IMR-90 (cell line): ENCODE results near the gene TENM3. TPM values are rescaled to one million over a fixed set of nuclear protein-coding genes. Genes with fewer than 3 reads are reported as not detected.

Experiments used
- ATAC-seq: fragments of 200-7000 bp; cut with Tn5 transposase; 2 replicates; pipeline ENCODE4 v1.9.1; 2020; ENCODE audit warnings: low read depth, mild to moderate bottlenecking, moderate library complexity
- BruUV-seq: library from RNA; stranded (reverse); fragments of 400-500 nt; replicated peaks from 2 replicates; lab custom pipeline; 2021; lab: Mats Ljungman, UMichigan
- CTCF ChIA-PET: fragments of 300-600 bp; formaldehyde crosslinking; extraction: SDS; loops from one replicate; lab custom pipeline; 2021; ENCODE audit warnings: antibody characterized with exemption; lab: Yijun Ruan, JAX
- POLR2A ChIA-PET: fragments of 300-600 bp; sonication (Branson Sonifier 250); formaldehyde crosslinking; loops from one replicate; lab custom pipeline; 2022; ENCODE audit warnings: antibody characterized with exemption; ENCODE audit not compliant: unreplicated experiment; lab: Charles Lee
- DNase-seq: peaks from one replicate; pipeline ENCODE4 v3.0.0; 2013
- H2AFZ ChIP-seq: replicated peaks from 2 replicates; pipeline ENCODE3; 2013; ENCODE audit warnings: low read length, mild to moderate bottlenecking; ENCODE audit not compliant: poor library complexity
- H2AK5ac ChIP-seq: 2 replicates; pipeline ENCODE4 v1.6.1; 2013; ENCODE audit warnings: low read depth, low read length, inconsistent platforms
- H2AK9ac ChIP-seq: replicated peaks from 2 replicates; pipeline ENCODE3; 2013; ENCODE audit warnings: mild to moderate bottlenecking, low read depth, low read length, moderate library complexity; ENCODE audit not compliant: poor library complexity
- H2BK120ac ChIP-seq: 2 replicates; pipeline ENCODE4 v1.6.1; 2013; ENCODE audit warnings: low read depth, low read length, inconsistent platforms
- H2BK15ac ChIP-seq: 3 replicates; pipeline ENCODE4 v1.6.1; 2013; ENCODE audit warnings: low read depth, low read length, inconsistent platforms
- H2BK20ac ChIP-seq: 2 replicates; pipeline ENCODE4 v1.6.1; 2013; ENCODE audit warnings: low read depth, mild to moderate bottlenecking, inconsistent platforms, low read length, moderate library complexity
- H2BK5ac ChIP-seq: 2 replicates; pipeline ENCODE4 v1.6.1; 2013; ENCODE audit warnings: mild to moderate bottlenecking, low read depth, low read length, inconsistent platforms; ENCODE audit not compliant: poor library complexity, severe bottlenecking
- H3K14ac ChIP-seq: replicated peaks from 2 replicates; pipeline ENCODE4 v1.6.1; 2013; ENCODE audit warnings: low read depth, low read length, inconsistent platforms
- H3K18ac ChIP-seq: 2 replicates; pipeline ENCODE4 v1.6.1; 2013; ENCODE audit warnings: low read depth, low read length, control low read depth
- H3K23ac ChIP-seq: 2 replicates; pipeline ENCODE4 v1.6.1; 2013; ENCODE audit warnings: low read depth, low read length, inconsistent platforms
- H3K27ac ChIP-seq: 2 replicates; pipeline ENCODE4 v1.5.1; 2013; ENCODE audit warnings: mild to moderate bottlenecking, control low read depth, low read length; ENCODE audit not compliant: insufficient read depth
- H3K27me3 ChIP-seq: 2 replicates; pipeline ENCODE4 v1.6.1; 2013; ENCODE audit warnings: low read length; ENCODE audit not compliant: control insufficient read depth, insufficient read depth
- H3K36me3 ChIP-seq: 2 replicates; pipeline ENCODE4 v1.6.1; 2013; ENCODE audit warnings: low read length, mixed read lengths; ENCODE audit not compliant: control insufficient read depth, insufficient read depth
- H3K4ac ChIP-seq: 2 replicates; pipeline ENCODE4 v1.6.1; 2013; ENCODE audit warnings: low read depth, low read length, inconsistent platforms
- H3K4me1 ChIP-seq: 2 replicates; pipeline ENCODE4 v1.6.1; 2013; ENCODE audit warnings: low read length, mixed read lengths; ENCODE audit not compliant: control insufficient read depth, insufficient read depth
- H3K4me2 ChIP-seq: 2 replicates; pipeline ENCODE4 v1.6.1; 2013; ENCODE audit warnings: low read depth, mild to moderate bottlenecking, control low read depth, low read length, moderate library complexity
- H3K4me3 ChIP-seq: 2 replicates; pipeline ENCODE4 v1.5.1; 2013; ENCODE audit warnings: low read depth, mild to moderate bottlenecking, control low read depth, low read length, moderate library complexity; ENCODE audit not compliant: insufficient read depth
- H3K56ac ChIP-seq: 2 replicates; pipeline ENCODE4 v1.6.1; 2013; ENCODE audit warnings: low read length, inconsistent platforms; ENCODE audit not compliant: insufficient read depth; ENCODE audit errors: extremely low read depth
- H3K79me1 ChIP-seq, 2 experiments: 2 replicates each; pipeline ENCODE4 v1.6.1; 2013; ENCODE audit warnings: low read length in 2 of 2, inconsistent platforms in 1 of 2, low read depth in 1 of 2
- H3K9ac ChIP-seq: 2 replicates; pipeline ENCODE4 v1.6.1; 2013; ENCODE audit warnings: low read depth, low read length, control low read depth
- H3K9me1 ChIP-seq: 2 replicates; pipeline ENCODE4 v1.6.1; 2013; ENCODE audit warnings: low read length, inconsistent platforms; ENCODE audit not compliant: insufficient read depth
- H3K9me3 ChIP-seq: 2 replicates; pipeline ENCODE4 v1.6.1; 2013; ENCODE audit warnings: low read length; ENCODE audit not compliant: control insufficient read depth, insufficient read depth
- H4K20me1 ChIP-seq: 2 replicates; pipeline ENCODE4 v1.6.1; 2013; ENCODE audit warnings: low read length, inconsistent platforms; ENCODE audit not compliant: insufficient read depth
- H4K5ac ChIP-seq: 2 replicates; pipeline ENCODE4 v1.6.1; 2013; ENCODE audit warnings: mild to moderate bottlenecking, low read depth, low read length, control low read depth
- H4K8ac ChIP-seq, 2 experiments: 2 replicates each; pipeline ENCODE4 v1.6.1; 2013; ENCODE audit warnings: low read depth in 2 of 2, low read length in 2 of 2, control low read depth in 1 of 2, inconsistent platforms in 1 of 2
- H4K91ac ChIP-seq: 2 replicates; pipeline ENCODE4 v1.6.1; 2013; ENCODE audit warnings: low read depth, low read length, inconsistent platforms; ENCODE audit not compliant: insufficient read depth
- BHLHE40 ChIP-seq: fragments of 150-350 bp; IDR thresholded peaks from 2 replicates; pipeline ENCODE4 v1.6.1; 2016; ENCODE audit warnings: mild to moderate bottlenecking, low read depth, low read length
- CEBPB ChIP-seq: IDR thresholded peaks from 2 replicates; pipeline ENCODE4 v1.6.1; 2012; ENCODE audit warnings: low read depth, low read length, improper control_type of control experiment
- CHD1 ChIP-seq: IDR thresholded peaks from 2 replicates; pipeline ENCODE4 v1.6.1; 2012; ENCODE audit warnings: low read depth, low read length, improper control_type of control experiment
- CTCF ChIP-seq: conservative IDR thresholded peaks from 2 replicates; pipeline ENCODE4 v1.5.1; 2012; ENCODE audit warnings: mild to moderate bottlenecking, low read depth, low read length, improper control_type of control experiment
- FOS ChIP-seq: fragments of 150-350 bp; IDR thresholded peaks from 2 replicates; pipeline ENCODE4 v1.6.1; 2016; ENCODE audit warnings: low read depth, low read length
- MAFK ChIP-seq: IDR thresholded peaks from 2 replicates; pipeline ENCODE4 v1.6.1; 2012; ENCODE audit warnings: low read depth, low read length, improper control_type of control experiment
- MAZ ChIP-seq: IDR thresholded peaks from 2 replicates; pipeline ENCODE4 v1.6.1; 2012; ENCODE audit warnings: low read depth, mild to moderate bottlenecking, low read length, improper control_type of control experiment, moderate library complexity, borderline replicate concordance
- MXI1 ChIP-seq: IDR thresholded peaks from 2 replicates; pipeline ENCODE4 v1.6.1; 2012; ENCODE audit warnings: low read depth, mild to moderate bottlenecking, low read length, moderate library complexity, borderline replicate concordance
- NFE2L2 ChIP-seq: fragments of 150-350 bp; IDR thresholded peaks from 2 replicates; pipeline ENCODE4 v1.6.1; 2016; ENCODE audit warnings: low read depth, mild to moderate bottlenecking, low read length
- POLR2A ChIP-seq: IDR thresholded peaks from 2 replicates; pipeline ENCODE4 v1.6.1; 2012; ENCODE audit warnings: mild to moderate bottlenecking, low read depth, low read length
- RAD21 ChIP-seq: IDR thresholded peaks from 2 replicates; pipeline ENCODE4 v1.6.1; 2012; ENCODE audit warnings: low read length, improper control_type of control experiment
- RCOR1 ChIP-seq: IDR thresholded peaks from 2 replicates; pipeline ENCODE4 v1.6.1; 2012; ENCODE audit warnings: mild to moderate bottlenecking, low read length, improper control_type of control experiment; ENCODE audit not compliant: insufficient replicate concordance
- RFX5 ChIP-seq: IDR thresholded peaks from 2 replicates; pipeline ENCODE4 v1.8.0; 2012; ENCODE audit warnings: low read depth, mild to moderate bottlenecking, low read length, moderate library complexity
- SMC3 ChIP-seq: fragments of 150-350 bp; IDR thresholded peaks from 2 replicates; pipeline ENCODE4 v1.6.1; 2016; ENCODE audit warnings: low read depth, mild to moderate bottlenecking, antibody characterized with exemption, low read length, moderate library complexity
- USF2 ChIP-seq: fragments of 150-350 bp; IDR thresholded peaks from 2 replicates; pipeline ENCODE4 v1.6.1; 2017; ENCODE audit warnings: mild to moderate bottlenecking, antibody characterized with exemption, low read length, low read depth
- WGBS, 2 experiments: methylation state at CpG; one replicate each; pipeline versions ENCODE4 v1.1.5 to v1.1.7; 2013; ENCODE audit warnings: missing lambda C conversion rate in 2 of 2; ENCODE audit not compliant: insufficient read length in 1 of 2; ENCODE audit errors: extremely low coverage in 2 of 2; 5-methylcytosine and 5-hydroxymethylcytosine counted together
- dilution Hi-C: fragments of 300-500 bp; cut with HindIII; formaldehyde crosslinking; loops from one replicate; pipeline ENCODE4 v1.14.3; 2018; ENCODE audit warnings: low sequenced_read_pairs; ENCODE audit not compliant: unreplicated experiment
- in situ Hi-C: fragments of 300-500 bp; cut with MboI; formaldehyde crosslinking; loops from 3 replicates; pipeline ENCODE4 v1.14.3; 2019; ENCODE audit warnings: low sequenced_read_pairs, inconsistent platforms, mixed read lengths
- intact Hi-C: fragments of 100-400 bp; cut with micrococcal nuclease; formaldehyde crosslinking; loops from 2 replicates; pipeline ENCODE4 v1.10.0; 2022
- polyA plus RNA-seq, 3 experiments: library from polyadenylated mRNA; depleted of rRNA; stranded (reverse); fragments of >200 nt; gene quantifications; 2 replicates each; pipeline ENCODE4 v1.2.3, GENCODE V29; 2012; ENCODE audit warnings: low replicate concordance in 1 of 3
- total RNA-seq: library from RNA; depleted of rRNA; stranded (reverse); fragments of >200 nt; gene quantifications from 2 replicates; pipeline ENCODE4 v1.2.3, GENCODE V29; 2012
- TF ChIP-seq, protein P1 (sequence below): fragments of 150-350 bp; IDR thresholded peaks from 2 replicates; pipeline ENCODE4 v1.6.1; 2016; ENCODE audit warnings: low read depth, mild to moderate bottlenecking, low read length, moderate library complexity, borderline replicate concordance

Gene TENM3
- total and polyA plus RNA-seq, 2 of the 4 experiments (the other 2 are of a cell fraction): 29.9 to 173 TPM

GRCh38 chr4:182384631-182385091 lies 141.5 kb downstream of the TENM3 start:
- Histone ChIP-seq H2AK9ac (no peak overlapping the region), H3K4me2 (no peak overlapping the region; the same call in 1 of the 2 replicates), H4K91ac (no peak overlapping the region), H3K4me1 (no peaks in the 10 kb centered on the region; the same call in 1 of the 2 replicates), H3K4ac (no peak overlapping the region), H2BK15ac (no peak overlapping the region), H4K8ac (no peak overlapping the region), H3K9me1 (no peaks in the 10 kb centered on the region; the same call in 1 of the 2 replicates), H4K5ac (no peak overlapping the region), H3K56ac (no peak overlapping the region), H2AK5ac (no peak overlapping the region), H3K9me3 (no peaks in the 10 kb centered on the region), H3K27ac (no peak overlapping the region), H2BK5ac (no peak overlapping the region), H4K20me1 (no peaks in the 10 kb centered on the region), H2BK120ac (no peak overlapping the region), H3K14ac (no peak overlapping the region), H3K27me3 (no peaks in the 10 kb centered on the region), H3K79me1 (no peaks in the 10 kb centered on the region), H3K9ac (no peak overlapping the region), H3K4me3 (no peak overlapping the region), H2AFZ (no peak overlapping the region), H3K36me3 (no peaks in the 10 kb centered on the region), H2BK20ac (no peak overlapping the region), H3K23ac (no peak overlapping the region), H3K18ac (no peak overlapping the region; the same call in 1 of the 2 replicates)
- intact Hi-C loops (no loop called here), in situ Hi-C loops (no loop called here), dilution Hi-C loops (no loop called here)
- peak; percentile 20 for DNase-seq
- BruUV-seq: no TSS peak
- no peak for ATAC-seq
- WGBS, 2 experiments: no CpG with 5 or more reads among the region's 6 CpGs
- CTCF ChIA-PET: no interaction called here
- TF ChIP-seq CEBPB (no peak), FOS (no peak), MAFK (no peak), RFX5 (no peak), SMC3 (no peak), BHLHE40 (no peak), CHD1 (no peak), MAZ (no peak), RAD21 (no peak), MXI1 (no peak), RCOR1 (no peak), CTCF (no peak), USF2 (no peak), POLR2A (no peak), NFE2L2 (no peak)
- TF ChIP-seq, protein P1, sequence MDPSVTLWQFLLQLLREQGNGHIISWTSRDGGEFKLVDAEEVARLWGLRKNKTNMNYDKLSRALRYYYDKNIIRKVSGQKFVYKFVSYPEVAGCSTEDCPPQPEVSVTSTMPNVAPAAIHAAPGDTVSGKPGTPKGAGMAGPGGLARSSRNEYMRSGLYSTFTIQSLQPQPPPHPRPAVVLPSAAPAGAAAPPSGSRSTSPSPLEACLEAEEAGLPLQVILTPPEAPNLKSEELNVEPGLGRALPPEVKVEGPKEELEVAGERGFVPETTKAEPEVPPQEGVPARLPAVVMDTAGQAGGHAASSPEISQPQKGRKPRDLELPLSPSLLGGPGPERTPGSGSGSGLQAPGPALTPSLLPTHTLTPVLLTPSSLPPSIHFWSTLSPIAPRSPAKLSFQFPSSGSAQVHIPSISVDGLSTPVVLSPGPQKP: no peak
- POLR2A ChIA-PET: no interaction called here
